A549 (cell line): Measurements from ENCODE around the gene ASAP2. TPM values are rescaled to one million over a fixed set of nuclear protein-coding genes. Genes with fewer than 3 reads are reported as not detected.
A peak's percentile ranks its signal among the peaks of the same experiment; 100 is the strongest.

Experiments
- ATAC-seq, 2 experiments: fragments of 200-7000 bp in 1 of 2; fragments of >200 bp in 1 of 2; cut with Nextera tagmentation in 1 of 2; cut with Tn5 transposase in 1 of 2; 3 replicates each; pipeline versions ENCODE4 v1.8.0 to v1.9.1; 2018 to 2020; ENCODE audit warnings: mild to moderate bottlenecking in 1 of 2, moderate library complexity in 1 of 2
- CTCF ChIA-PET: fragments of 300-600 bp; sonication (Branson Sonifier 250); formaldehyde crosslinking; extraction: SDS; loops from one replicate; lab custom pipeline; 2021; ENCODE audit warnings: antibody characterized with exemption, inconsistent platforms; lab: Yijun Ruan, JAX
- POLR2A ChIA-PET: fragments of 350-600 bp; formaldehyde crosslinking; extraction: SDS; loops from one replicate; lab custom pipeline; 2021; ENCODE audit warnings: antibody characterized with exemption, inconsistent platforms; lab: Yijun Ruan, JAX
- DNase-seq, 2 experiments: peaks; one replicate each; pipeline versions ENCODE4 v3.0.0 to v3.0.0-alpha.2; 2011 to 2016; ENCODE audit warnings: low read depth in 1 of 2, low spot score in 1 of 2
- FAIRE-seq: peaks from 2 replicates; lab custom pipeline; 2011; peaks lifted over from hg19 to GRCh38; lab: Jason Lieb, UNC
- H3K27ac ChIP-seq, 2 experiments: fragments of >200 bp; sonication (Bioruptor Twin); formaldehyde crosslinking; 3 replicates each; pipeline ENCODE4 v1.5.1; 2016 to 2017
- H3K4me1 ChIP-seq: fragments of >200 bp; sonication (Bioruptor Twin); formaldehyde crosslinking; 3 replicates; pipeline ENCODE4 v1.6.1; 2016
- H3K4me2 ChIP-seq: fragments of >200 bp; sonication (Bioruptor Twin); formaldehyde crosslinking; 3 replicates; pipeline ENCODE4 v1.6.1; 2016
- H3K4me3 ChIP-seq: fragments of >200 bp; sonication (Bioruptor Twin); formaldehyde crosslinking; 3 replicates; pipeline ENCODE4 v1.5.1; 2016
- H3K9me3 ChIP-seq: fragments of >200 bp; sonication (Bioruptor Twin); formaldehyde crosslinking; 3 replicates; pipeline ENCODE4 v1.6.1; 2016
- CBX2 ChIP-seq: fragments of 200-600 bp; sonication (generic); IDR thresholded peaks from 2 replicates; pipeline ENCODE4 v1.6.1; 2016; ENCODE audit warnings: low read depth, mild to moderate bottlenecking, borderline replicate concordance
- CHD4 ChIP-seq: fragments of 200-600 bp; sonication (generic); IDR thresholded peaks from 2 replicates; pipeline ENCODE4 v1.6.1; 2016; ENCODE audit warnings: antibody characterized with exemption, mild to moderate bottlenecking, borderline replicate concordance
- ESRRA ChIP-seq: fragments of 150-350 bp; IDR thresholded peaks from 2 replicates; pipeline ENCODE4 v1.6.1; 2014; ENCODE audit warnings: mild to moderate bottlenecking, low read length, borderline replicate concordance
- FOSB ChIP-seq: fragments of 250-450 bp; sonication (Bioruptor Pico); IDR thresholded peaks from 2 replicates; pipeline ENCODE4 v1.5.0; 2020; ENCODE audit warnings: mild to moderate bottlenecking, moderate library complexity
- FOSL2 ChIP-seq, 2 experiments: fragments of 450-650 bp in 1 of 2; fragments of >200 bp in 1 of 2; sonication (Bioruptor Twin) in 1 of 2; formaldehyde crosslinking; IDR thresholded peaks; 2 replicates each; pipeline versions ENCODE4 v1.5.0 to v1.6.1; 2016 to 2020; ENCODE audit warnings: mild to moderate bottlenecking in 1 of 2, moderate library complexity in 1 of 2
- HDAC2 ChIP-seq: fragments of 200-600 bp; sonication (generic); IDR thresholded peaks from 2 replicates; pipeline ENCODE4 v1.6.1; 2016
- HES2 ChIP-seq: fragments of >200 bp; sonication (Bioruptor Twin); formaldehyde crosslinking; IDR thresholded peaks from 2 replicates; pipeline ENCODE4 v1.6.1; 2016
- HMGXB4 ChIP-seq: fragments of 250-450 bp; sonication (Bioruptor Pico); IDR thresholded peaks from 2 replicates; pipeline ENCODE4 v1.5.0; 2021; ENCODE audit warnings: mild to moderate bottlenecking, moderate library complexity, borderline replicate concordance
- JUN ChIP-seq, 2 experiments: fragments of >200 bp; sonication (Bioruptor Twin); formaldehyde crosslinking; IDR thresholded peaks; 2 replicates in 1 of 2; 3 replicates in 1 of 2; pipeline ENCODE4 v1.6.1; 2016 to 2017
- KDM1A ChIP-seq: fragments of 200-600 bp; sonication (generic); IDR thresholded peaks from 2 replicates; pipeline ENCODE4 v1.6.1; 2016; ENCODE audit warnings: low read depth, mild to moderate bottlenecking
- KDM5A ChIP-seq: fragments of 200-600 bp; sonication (generic); IDR thresholded peaks from 2 replicates; pipeline ENCODE4 v1.6.1; 2016; ENCODE audit warnings: antibody characterized with exemption, mild to moderate bottlenecking
- MAFK ChIP-seq: fragments of 450-650 bp; IDR thresholded peaks from 2 replicates; pipeline ENCODE4 v1.6.1; 2014; ENCODE audit not compliant: partially characterized antibody
- MAX ChIP-seq: IDR thresholded peaks from 2 replicates; pipeline ENCODE4 v1.6.1; 2012
- NFE2L2 ChIP-seq: fragments of 150-350 bp; conservative IDR thresholded peaks from 2 replicates; pipeline ENCODE4 v1.6.1; 2014; ENCODE audit warnings: low read length
- NPAS2 ChIP-seq: fragments of 250-450 bp; sonication (Bioruptor Pico); IDR thresholded peaks from 2 replicates; pipeline ENCODE4 v1.8.0; 2022; ENCODE audit warnings: mild to moderate bottlenecking, moderate library complexity, borderline replicate concordance
- NR3C1 ChIP-seq: fragments of >200 bp; sonication (Bioruptor Twin); formaldehyde crosslinking; IDR thresholded peaks from 3 replicates; pipeline ENCODE4 v1.6.1; 2017
- PBX3 ChIP-seq: IDR thresholded peaks from 2 replicates; pipeline ENCODE4 v1.6.1; 2012
- PHF8 ChIP-seq: fragments of 200-600 bp; sonication (generic); IDR thresholded peaks from 2 replicates; pipeline ENCODE4 v1.6.1; 2016; ENCODE audit warnings: low read depth, mild to moderate bottlenecking, antibody characterized with exemption, moderate library complexity, borderline replicate concordance
- POLR2AphosphoS2 ChIP-seq: conservative IDR thresholded peaks from 2 replicates; pipeline ENCODE4 v1.6.1; 2012; ENCODE audit warnings: low read length, improper control_type of control experiment, inconsistent platforms
- RARB ChIP-seq: fragments of 250-450 bp; sonication (Bioruptor Pico); IDR thresholded peaks from 2 replicates; pipeline ENCODE4 v1.8.0; 2021; ENCODE audit warnings: mild to moderate bottlenecking, moderate library complexity
- RCOR1 ChIP-seq: fragments of 150-350 bp; IDR thresholded peaks from 2 replicates; pipeline ENCODE4 v1.6.1; 2014; ENCODE audit warnings: antibody characterized with exemption, low read length, low read depth
- RFX5 ChIP-seq: fragments of 450-650 bp; IDR thresholded peaks from 2 replicates; pipeline ENCODE4 v1.7.1; 2014; ENCODE audit warnings: antibody characterized with exemption, mild to moderate bottlenecking, moderate library complexity
- SREBF2 ChIP-seq: fragments of 450-650 bp; IDR thresholded peaks from 2 replicates; pipeline ENCODE4 v1.6.1; 2014; ENCODE audit warnings: mild to moderate bottlenecking, moderate library complexity
- TP53 ChIP-seq: fragments of 250-450 bp; sonication (Bioruptor Pico); IDR thresholded peaks from 2 replicates; pipeline ENCODE4 v1.5.0; 2021; ENCODE audit warnings: mild to moderate bottlenecking, moderate library complexity
- ZC3H11A ChIP-seq: fragments of 450-650 bp; IDR thresholded peaks from 2 replicates; pipeline ENCODE4 v1.6.1; 2014; ENCODE audit warnings: antibody characterized with exemption, mild to moderate bottlenecking
- WGBS: methylation state at CpG from one replicate; pipeline ENCODE4 v1.1.6; 2017; ENCODE audit errors: missing lambda C conversion rate; 5-methylcytosine and 5-hydroxymethylcytosine counted together
- polyA plus RNA-seq, 4 experiments: library from polyadenylated mRNA; depleted of rRNA in 3 of 4; stranded (reverse); fragments of >200 nt; fragmentation: RNase III in 1 of 4; extraction: RNeasy Plus Mini Kit Qiagen cat#74134 plus additional on column Dnase treatment in 1 of 4; gene quantifications; 2 replicates in 3 of 4; 3 replicates in 1 of 4; pipeline ENCODE4 v1.2.3, GENCODE V29; 2011 to 2017

The ASAP2 gene
- polyA plus RNA-seq, 2 of the 4 experiments (the other 2 are of a cell fraction) = 17.8 to 27.9 TPM

- H3K4me1 ChIP-seq = peaks cover 50% of the 10 kb centered on the region
- POLR2A ChIA-PET = no interaction called here
- DNase-seq = no peak
- TF ChIP-seq POLR2AphosphoS2 (no peak), MAFK (no peak), RARB (no peak), FOSB (CRISPR knock-in tag) (no peak), HES2 (no peak), TP53 (CRISPR knock-in tag) (no peak), PHF8 (no peak), ZC3H11A (no peak), RCOR1 (no peak), KDM1A (no peak), SREBF2 (no peak), RFX5 (no peak), CHD4 (no peak), HMGXB4 (CRISPR knock-in tag) (no peak), NR3C1 (no peak), HDAC2 (no peak)
- H3K27ac ChIP-seq = no peak overlapping the region
- no peaks in the 10 kb centered on the region for H3K9me3 ChIP-seq
- ATAC-seq = no peak
- WGBS = 92% methylated on average over 8 of the region's 8 CpGs
- H3K4me2 ChIP-seq = no peak overlapping the region
- CTCF ChIA-PET = interaction anchor here (0.6 to 2.1 kb wide), 6 partner anchors 8 to 365 kb away, joined by 3 to 5 read pairs (median 3); no protein-coding TSS in a partner anchor
- H3K4me3 ChIP-seq = no peak overlapping the region
- FAIRE-seq = no peak
Measured at GRCh38 chr2:9243357-9243756, 36.7 kb downstream of the ASAP2 start.

GRCh38 chr2:9244985-9245544 lies 38.5 kb downstream of the ASAP2 start:
- ATAC-seq (peak; percentile 27 to 32; a peak in 3 of 6 replicates), FAIRE-seq (no peak)
- no peaks in the 10 kb centered on the region for H3K9me3 ChIP-seq
- H3K27ac ChIP-seq = peak overlapping the region; percentile 40 to 68; a peak in 4 of 6 replicates
- H3K4me1 ChIP-seq = peaks cover 67% of the 10 kb centered on the region
- H3K4me3 ChIP-seq = no peak overlapping the region
- TF ChIP-seq CHD4 (no peak), NPAS2 (CRISPR knock-in tag) (no peak), JUN (IDR thresholded peaks at IDR 0.05) (no peak), FOSL2 (IDR thresholded peaks at IDR 0.05) (no peak), FOSL2 (CRISPR knock-in tag; IDR thresholded peaks at IDR 0.05) (no peak), ESRRA (no peak), HDAC2 (no peak)
- TF ChIP-seq, all 56 proteins: peak for 0
- H3K4me2 ChIP-seq = peak overlapping the region; percentile 71
- peak in 1 of 2 experiments; percentile 13 for DNase-seq
- ChIA-PET CTCF (interaction anchor here (1.2 to 2.8 kb wide), 4 partner anchors 7 to 103 kb away, joined by 3 to 8 read pairs (median 4); no protein-coding TSS in a partner anchor), POLR2A (no interaction called here)
- 19% methylated on average over 7 of the region's 7 CpGs for WGBS

- H3K4me1 ChIP-seq = peaks cover 79% of the 10 kb centered on the region
- no peak for FAIRE-seq
- no peaks in the 10 kb centered on the region for H3K9me3 ChIP-seq
- no peak for ATAC-seq
- WGBS = 93% methylated on average over 13 of the region's 13 CpGs
- ChIA-PET CTCF (interaction anchor here (0.8 to 4.5 kb wide), 7 partner anchors 13 to 105 kb away, joined by 3 to 17 read pairs (median 4); partner anchors contain the start of gene ASAP2), POLR2A (no interaction called here)
- TF ChIP-seq CBX2 (no peak), KDM5A (no peak), PHF8 (no peak), MAX (no peak), PBX3 (no peak), ESRRA (no peak), RARB (no peak), NFE2L2 (no peak)
- no peak overlapping the region for H3K4me3 ChIP-seq
- no peak overlapping the region for H3K4me2 ChIP-seq
- H3K27ac ChIP-seq = peak overlapping the region in 1 of 2 experiments; percentile 84; a peak in 3 of 6 replicates
- no peak for DNase-seq
Measured at GRCh38 chr2:9247177-9247576, 40.6 kb downstream of the ASAP2 start.
